Lung (tissue), 12 donors: ENCODE data around the gene SCPEP1. TPM values are rescaled to one million over a fixed set of nuclear protein-coding genes. Genes with fewer than 3 reads are reported as not detected.

Source experiments
- ATAC-seq: fragments of 200-7000 bp; cut with Tn5 transposase; one replicate; pipeline ENCODE4 v1.9.1; 2020; ENCODE audit warnings: moderate number of reproducible peaks; ENCODE audit not compliant: insufficient read depth, low FRiP score
- DNase-seq, 3 donors: peaks; one replicate each; pipeline ENCODE4 v3.0.0-alpha.2; 2013 to 2017
- H3K27ac ChIP-seq, 2 donors: one replicate each; pipeline ENCODE4 v1.5.1; 2013; ENCODE audit warnings: mild to moderate bottlenecking in 2 of 2, moderate library complexity in 2 of 2, control low read depth in 1 of 2, inconsistent platforms in 1 of 2, low read depth in 1 of 2, low read length in 1 of 2
- H3K27me3 ChIP-seq, 3 donors: one replicate each; pipeline ENCODE4 v1.5.1; 2013; ENCODE audit warnings: low read length in 2 of 3; ENCODE audit not compliant: control insufficient read depth in 3 of 3, insufficient read depth in 3 of 3
- H3K36me3 ChIP-seq, 4 donors: one replicate each; pipeline ENCODE4 v1.5.1; 2013; ENCODE audit warnings: low read length in 4 of 4, mild to moderate bottlenecking in 1 of 4, moderate library complexity in 1 of 4; ENCODE audit not compliant: control insufficient read depth in 4 of 4, insufficient read depth in 4 of 4
- H3K4me1 ChIP-seq, 5 donors: one replicate each; pipeline ENCODE4 v1.5.1; 2013; ENCODE audit warnings: low read length in 5 of 5, mild to moderate bottlenecking in 2 of 5, moderate library complexity in 1 of 5; ENCODE audit not compliant: control insufficient read depth in 5 of 5, insufficient read depth in 5 of 5
- H3K4me3 ChIP-seq: one replicate; pipeline ENCODE4 v1.5.1; 2013; ENCODE audit warnings: mild to moderate bottlenecking, control low read depth, moderate library complexity
- H3K9ac ChIP-seq, 2 donors: one replicate each; pipeline ENCODE4 v1.5.1; 2013; ENCODE audit warnings: low read length in 2 of 2, control low read depth in 1 of 2; ENCODE audit not compliant: insufficient read depth in 1 of 2
- H3K9me3 ChIP-seq, 4 donors: one replicate each; pipeline ENCODE4 v1.5.1; 2013; ENCODE audit warnings: low read length in 3 of 4, mild to moderate bottlenecking in 1 of 4, moderate library complexity in 1 of 4; ENCODE audit not compliant: control insufficient read depth in 4 of 4, insufficient read depth in 3 of 4
- CTCF ChIP-seq: IDR thresholded peaks from 2 replicates; pipeline ENCODE4 v1.5.1; 2012; ENCODE audit warnings: mild to moderate bottlenecking; ENCODE audit errors: control extremely low read depth, extremely low read depth
- WGBS, 2 donors: extraction: QIAGEN DNeasy Blood & Tissue Kit; methylation state at CpG; one replicate each; pipeline ENCODE4 v1.1.7; 2013; 5-methylcytosine and 5-hydroxymethylcytosine counted together
- polyA plus RNA-seq, 2 donors: library from polyadenylated mRNA; stranded (reverse); fragments of 200-250 nt; gene quantifications; one replicate each; pipeline ENCODE4 v1.2.1, GENCODE V29; 2013
- total RNA-seq, 2 donors: library from RNA; depleted of rRNA in 1 of 2; stranded (reverse); fragments of >200 nt in 1 of 2; gene quantifications; one replicate each; pipeline ENCODE4 v1.2.1, GENCODE V29; 2014 to 2021
- donor health status: control.
- donor health status: control.
- donor health status: Bipolar disorder and iron deficiency.
- donor health status: healthy.
- donor health status: DM: yes; HTN: yes; CAD: no.

SCPEP1 gene
- total and polyA plus RNA-seq, 4 donors: 49.5 to 122 (median 91.2) TPM

- no peak overlapping the region for H3K9ac ChIP-seq
- peaks cover 0 to 4% (median 1%) of the 10 kb centered on the region in 4 donors for H3K36me3 ChIP-seq
- DNase-seq (no peak), ATAC-seq (no peak)
- no peaks in the 10 kb centered on the region for H3K27me3 ChIP-seq
- no peak for TF ChIP-seq CTCF
- no peak overlapping the region for H3K27ac ChIP-seq
- peaks cover 0 to 4% (median 0%) of the 10 kb centered on the region in 5 donors for H3K4me1 ChIP-seq
- WGBS, 2 donors: 54 to 63% methylated on average over 3 of the region's 3 CpGs
- H3K9me3 ChIP-seq: no peaks in the 10 kb centered on the region
- no peak overlapping the region for H3K4me3 ChIP-seq
These were observed 32.6 kb downstream of the SCPEP1 start for GRCh38 chr17:57010487-57010886.

GRCh38 chr17:57011491-57012015 lies 33.6 kb downstream of the SCPEP1 start:
- H3K9me3 ChIP-seq: no peaks in the 10 kb centered on the region
- WGBS, 2 donors: 79 to 87% methylated on average over 7 of the region's 7 CpGs
- DNase-seq (no peak), ATAC-seq (no peak)
- no peak for TF ChIP-seq CTCF
- H3K9ac ChIP-seq: no peak overlapping the region
- no peaks in the 10 kb centered on the region for H3K36me3 ChIP-seq
- no peaks in the 10 kb centered on the region for H3K27me3 ChIP-seq
- no peak overlapping the region for H3K27ac ChIP-seq
- H3K4me1 ChIP-seq: peaks cover 0 to 4% (median 0%) of the 10 kb centered on the region in 5 donors
- no peak overlapping the region for H3K4me3 ChIP-seq

GRCh38 chr17:57016071-57016763 lies 38.3 kb downstream of the SCPEP1 start:
- H3K27ac ChIP-seq: no peak overlapping the region
- ATAC-seq (no peak), DNase-seq (no peak)
- 90 to 95% methylated on average over 6 of the region's 6 CpGs for WGBS, 2 donors
- H3K4me1 ChIP-seq: peaks cover 0 to 4% (median 0%) of the 10 kb centered on the region in 5 donors
- no peaks in the 10 kb centered on the region for H3K36me3 ChIP-seq
- H3K9ac ChIP-seq: no peak overlapping the region
- H3K27me3 ChIP-seq: no peaks in the 10 kb centered on the region
- no peak for TF ChIP-seq CTCF
- H3K9me3 ChIP-seq: no peaks in the 10 kb centered on the region
- no peak overlapping the region for H3K4me3 ChIP-seq

- TF ChIP-seq CTCF: no peak
- H3K4me3 ChIP-seq: no peak overlapping the region
- no peak overlapping the region for H3K9ac ChIP-seq
- DNase-seq (no peak), ATAC-seq (no peak)
- H3K9me3 ChIP-seq: no peaks in the 10 kb centered on the region
- no peak overlapping the region for H3K27ac ChIP-seq
- WGBS, 2 donors: 44 to 56% methylated on average over 3 of the region's 3 CpGs
- H3K27me3 ChIP-seq: no peaks in the 10 kb centered on the region
- H3K4me1 ChIP-seq: peaks cover 0 to 5% (median 0%) of the 10 kb centered on the region in 5 donors
- no peaks in the 10 kb centered on the region for H3K36me3 ChIP-seq
These were observed 38.8 kb downstream of the SCPEP1 start for GRCh38 chr17:57016764-57017116.
